Activated CD8-positive, alpha-beta T cell treated with anti-CD3 and anti-CD28 coated beads, Interleukin-2, amount 10 ng/mL, durations not matched to agents 7 days and 5 days (primary cell): ENCODE data around the gene GKN1. TPM values are rescaled to one million over a fixed set of nuclear protein-coding genes. Genes with fewer than 3 reads are reported as not detected.
A peak's percentile ranks its signal among the peaks of the same experiment; 100 is the strongest.

Source experiments
- ATAC-seq: fragments of 150-1000 bp; cut with Tn5 transposase; one replicate; pipeline ENCODE4 v1.10.0; 2021; ENCODE audit warnings: moderate library complexity
- CTCF ChIA-PET: fragments of 350-600 bp; sonication (Branson Sonifier 250); formaldehyde crosslinking; loops from one replicate; lab custom pipeline; 2021; ENCODE audit warnings: antibody characterized with exemption; lab: Charles Lee
- POLR2A ChIA-PET: fragments of 350-600 bp; sonication (Branson Sonifier 250); formaldehyde crosslinking; loops from one replicate; lab custom pipeline; 2021; ENCODE audit warnings: antibody characterized with exemption; lab: Charles Lee
- DNase-seq: peaks from one replicate; pipeline ENCODE4 v3.0.0-alpha.2; 2020
- H3K27ac Mint-ChIP-seq: one replicate; pipeline ENCODE4 v1.8.0; 2021; ENCODE audit warnings: mild to moderate bottlenecking, mixed read lengths
- H3K27me3 Mint-ChIP-seq: one replicate; pipeline ENCODE4 v1.8.0; 2021; ENCODE audit warnings: low read depth, mixed read lengths
- H3K36me3 Mint-ChIP-seq: one replicate; pipeline ENCODE4 v1.8.0; 2021; ENCODE audit warnings: low read depth, mixed read lengths
- H3K4me1 Mint-ChIP-seq: one replicate; pipeline ENCODE4 v1.8.0; 2021; ENCODE audit warnings: low read depth, mixed read lengths
- H3K4me3 Mint-ChIP-seq: one replicate; pipeline ENCODE4 v1.8.0; 2021; ENCODE audit warnings: mild to moderate bottlenecking, mixed read lengths
- H3K9me3 Mint-ChIP-seq: one replicate; pipeline ENCODE4 v1.8.0; 2022; ENCODE audit warnings: mixed read lengths; ENCODE audit not compliant: insufficient read depth
- total RNA-seq, 2 experiments: library from RNA; stranded (reverse); gene quantifications; one replicate each; pipeline ENCODE4 v1.2.3, GENCODE V29; 2021

GKN1 gene, protein sequence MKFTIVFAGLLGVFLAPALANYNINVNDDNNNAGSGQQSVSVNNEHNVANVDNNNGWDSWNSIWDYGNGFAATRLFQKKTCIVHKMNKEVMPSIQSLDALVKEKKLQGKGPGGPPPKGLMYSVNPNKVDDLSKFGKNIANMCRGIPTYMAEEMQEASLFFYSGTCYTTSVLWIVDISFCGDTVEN
- total RNA-seq = not detected

GRCh38 chr2:68974251-68974650, at the start of gene GKN1:
TSS of gene GKN1 (plus strand) at chr2:68974636. CDS start at chr2:68974678, 42 bp downstream.
- POLR2A ChIA-PET = no interaction called here
- Mint-ChIP-seq H3K27me3 (peaks cover 36% of the 10 kb centered on the region), H3K9me3 (no peaks in the 10 kb centered on the region), H3K27ac (no peak within 1 kb of the TSS), H3K36me3 (no peaks in the 10 kb centered on the region), H3K4me3 (no peak within 1 kb of the TSS), H3K4me1 (peaks cover 3% of the 10 kb centered on the region)
- CTCF ChIA-PET = interaction anchor here (0.7 to 1.2 kb wide), 2 partner anchors 31 to 387 kb away, joined by 3 read pairs; no protein-coding TSS in a partner anchor
- ATAC-seq (no peak), DNase-seq (no peak)

- peaks cover 10% of the 10 kb centered on the region for H3K4me1 Mint-ChIP-seq
- ChIA-PET POLR2A (interaction anchor here (1.0 to 1.5 kb wide), 3 partner anchors 172 to 459 kb away, joined by 3 to 6 read pairs (median 4); partner anchors contain the start of genes APLF and FBXO48), CTCF (interaction anchor here (0.7 to 6.2 kb wide), 77 partner anchors 9 to 553 kb away, joined by 3 to 113 read pairs (median 5); partner anchors contain the start of genes APLF, ARHGAP25 and FBXO48)
- H3K36me3 Mint-ChIP-seq = no peaks in the 10 kb centered on the region
- peak; percentile 75 for DNase-seq
- H3K27ac Mint-ChIP-seq = no peak overlapping the region
- no peaks in the 10 kb centered on the region for H3K9me3 Mint-ChIP-seq
- H3K4me3 Mint-ChIP-seq = no peak overlapping the region
- peak; percentile 87 for ATAC-seq
- H3K27me3 Mint-ChIP-seq = peaks cover 3% of the 10 kb centered on the region
These were observed 49.0 kb upstream of the GKN1 start for GRCh38 chr2:68925295-68925896.

- ChIA-PET CTCF (interaction anchor here (1.1 to 6.2 kb wide), 15 partner anchors 13 to 461 kb away, joined by 3 to 113 read pairs (median 26); partner anchors contain the start of genes APLF and FBXO48), POLR2A (no interaction called here)
- Mint-ChIP-seq H3K4me3 (no peak overlapping the region), H3K36me3 (no peaks in the 10 kb centered on the region), H3K9me3 (no peaks in the 10 kb centered on the region), H3K27ac (no peak overlapping the region), H3K27me3 (peaks cover 7% of the 10 kb centered on the region), H3K4me1 (peaks cover 10% of the 10 kb centered on the region)
- ATAC-seq = no peak
- no peak for DNase-seq
These were observed 47.6 kb upstream of the GKN1 start for GRCh38 chr2:68926796-68927195.

DNA sequence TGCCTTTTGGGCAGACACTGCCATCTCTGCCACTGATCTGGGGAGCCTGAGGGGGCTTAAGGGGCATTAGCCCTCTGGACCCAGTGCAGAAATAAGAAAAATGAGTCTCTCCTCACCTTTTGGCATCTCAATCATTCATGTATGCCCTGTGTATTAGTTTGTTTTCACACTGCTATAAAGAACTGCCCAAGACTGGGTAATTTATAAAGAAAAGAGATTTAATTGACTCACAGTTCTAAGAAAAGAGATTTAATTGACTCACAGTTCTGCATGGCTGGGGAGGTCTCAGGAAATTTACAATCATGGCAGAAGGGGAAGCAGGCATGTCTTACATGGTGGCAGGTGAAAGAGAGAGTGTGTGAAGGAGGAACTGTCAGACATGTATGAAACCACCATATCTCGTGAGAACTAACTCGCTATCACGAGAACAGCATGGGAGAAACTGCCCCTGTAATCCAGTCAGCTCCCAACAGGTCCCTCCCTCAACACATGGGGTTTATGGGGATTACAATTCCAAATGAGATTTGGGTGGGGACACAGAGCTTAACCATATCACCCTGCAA, 43.2 kb upstream of the GKN1 start:
- DNase-seq (no peak), ATAC-seq (no peak)
- ChIA-PET POLR2A (no interaction called here), CTCF (interaction anchor here (0.9 to 3.6 kb wide), 2 partner anchors 12 to 56 kb away, joined by 3 to 16 read pairs; no protein-coding TSS in a partner anchor)
- no peak overlapping the region for H3K4me3 Mint-ChIP-seq
- H3K27ac Mint-ChIP-seq = no peak overlapping the region
- no peaks in the 10 kb centered on the region for H3K36me3 Mint-ChIP-seq
- no peaks in the 10 kb centered on the region for H3K9me3 Mint-ChIP-seq
- peaks cover 4% of the 10 kb centered on the region for H3K4me1 Mint-ChIP-seq
- H3K27me3 Mint-ChIP-seq = peaks cover 10% of the 10 kb centered on the region

DNA sequence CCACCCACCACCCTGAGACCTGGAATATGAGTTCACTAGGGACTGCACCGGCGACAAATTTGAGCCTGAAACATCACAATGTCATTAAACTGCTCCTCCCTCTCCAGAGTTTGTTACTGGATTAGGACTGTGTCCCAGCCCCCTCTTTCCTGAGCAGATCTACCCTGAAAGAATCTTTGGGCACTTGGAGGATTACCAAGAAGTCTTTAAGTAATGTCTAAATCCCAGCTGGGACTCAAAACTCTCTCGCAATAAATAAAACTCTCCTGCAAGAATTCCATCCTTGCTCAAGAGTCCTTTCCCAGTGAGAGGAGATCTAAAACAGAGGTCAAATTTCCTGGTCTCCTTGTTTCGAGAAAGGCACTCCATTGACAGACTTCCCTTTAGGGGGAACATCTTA, 42.6 kb upstream of the GKN1 start:
- ATAC-seq = no peak
- no peaks in the 10 kb centered on the region for H3K36me3 Mint-ChIP-seq
- H3K27me3 Mint-ChIP-seq = peaks cover 9% of the 10 kb centered on the region
- no peak for DNase-seq
- no peak overlapping the region for H3K27ac Mint-ChIP-seq
- H3K4me1 Mint-ChIP-seq = peaks cover 4% of the 10 kb centered on the region
- ChIA-PET POLR2A (no interaction called here), CTCF (interaction anchor here (0.9 to 3.6 kb wide), 2 partner anchors 11 to 57 kb away, joined by 3 to 16 read pairs; no protein-coding TSS in a partner anchor)
- no peaks in the 10 kb centered on the region for H3K9me3 Mint-ChIP-seq
- no peak overlapping the region for H3K4me3 Mint-ChIP-seq

GRCh38 chr2:68932402-68932801, 42.0 kb upstream of the GKN1 start:
- H3K36me3 Mint-ChIP-seq = no peaks in the 10 kb centered on the region
- ATAC-seq = no peak
- no peak for DNase-seq
- H3K4me3 Mint-ChIP-seq = no peak overlapping the region
- ChIA-PET POLR2A (no interaction called here), CTCF (interaction anchor here (3.6 kb wide), 1 partner anchor 10 kb away, joined by 16 read pairs; no protein-coding TSS in a partner anchor)
- no peak overlapping the region for H3K27ac Mint-ChIP-seq
- H3K9me3 Mint-ChIP-seq = no peaks in the 10 kb centered on the region
- H3K4me1 Mint-ChIP-seq = peaks cover 4% of the 10 kb centered on the region
- peaks cover 12% of the 10 kb centered on the region for H3K27me3 Mint-ChIP-seq

GRCh38 chr2:68934021-68934420, 40.4 kb upstream of the GKN1 start:
- H3K36me3 Mint-ChIP-seq = no peaks in the 10 kb centered on the region

GRCh38 chr2:68935471-68935870, 39.0 kb upstream of the GKN1 start:
- Mint-ChIP-seq H3K27me3 (peaks cover 27% of the 10 kb centered on the region), H3K4me1 (no peaks in the 10 kb centered on the region), H3K36me3 (no peaks in the 10 kb centered on the region), H3K27ac (no peak overlapping the region), H3K4me3 (no peak overlapping the region), H3K9me3 (no peaks in the 10 kb centered on the region)
- ATAC-seq (no peak), DNase-seq (no peak)
- ChIA-PET CTCF (interaction anchor here (1.2 to 2.7 kb wide), 2 partner anchors 8 to 10 kb away, joined by 11 to 15 read pairs; no protein-coding TSS in a partner anchor), POLR2A (no interaction called here)

More at GRCh38 chr2:68934021-68934420, 40.4 kb upstream of the GKN1 start:
- H3K27ac Mint-ChIP-seq = no peak overlapping the region
- DNase-seq (no peak), ATAC-seq (no peak)
- H3K4me3 Mint-ChIP-seq = no peak overlapping the region
- ChIA-PET POLR2A (no interaction called here), CTCF (interaction anchor here (2.7 to 3.6 kb wide), 2 partner anchors 9 kb away, joined by 15 to 16 read pairs; no protein-coding TSS in a partner anchor)
- H3K4me1 Mint-ChIP-seq = no peaks in the 10 kb centered on the region
- H3K27me3 Mint-ChIP-seq = peaks cover 16% of the 10 kb centered on the region
- H3K9me3 Mint-ChIP-seq = no peaks in the 10 kb centered on the region

- POLR2A ChIA-PET = interaction anchor here (0.6 kb wide), 1 partner anchor 25 kb away, joined by 3 read pairs; no protein-coding TSS in a partner anchor
- H3K4me1 Mint-ChIP-seq = no peaks in the 10 kb centered on the region
- H3K9me3 Mint-ChIP-seq = no peaks in the 10 kb centered on the region
- CTCF ChIA-PET = interaction anchor here (0.9 to 1.7 kb wide), 2 partner anchors 12 to 473 kb away, joined by 3 to 7 read pairs; no protein-coding TSS in a partner anchor
- H3K27ac Mint-ChIP-seq = no peak overlapping the region
- H3K4me3 Mint-ChIP-seq = no peak overlapping the region
- peaks cover 33% of the 10 kb centered on the region for H3K27me3 Mint-ChIP-seq
- no peaks in the 10 kb centered on the region for H3K36me3 Mint-ChIP-seq
- ATAC-seq = no peak
- DNase-seq = no peak
These were observed 38.0 kb upstream of the GKN1 start for GRCh38 chr2:68936427-68936826.

DNA sequence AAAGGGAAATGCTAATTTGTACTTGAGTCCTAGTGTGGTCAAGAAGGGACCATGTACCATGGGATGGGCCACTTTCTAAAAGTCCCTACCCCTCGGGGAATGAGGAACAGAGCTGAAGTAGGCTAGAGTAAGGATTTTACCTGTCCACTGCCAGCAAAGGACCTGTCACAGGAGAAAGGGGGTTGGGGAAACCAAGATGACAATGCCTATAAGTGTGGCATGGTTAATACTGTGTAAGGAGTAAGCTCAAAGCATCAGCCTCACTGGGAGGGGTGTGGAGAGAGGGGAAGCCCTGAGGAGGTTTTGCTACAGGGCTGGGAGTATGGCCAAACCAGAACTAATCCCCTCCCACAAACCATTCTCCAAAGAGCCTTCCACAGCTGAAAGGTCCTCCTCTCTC, 37.5 kb upstream of the GKN1 start:
- Mint-ChIP-seq H3K4me3 (no peak overlapping the region), H3K36me3 (no peaks in the 10 kb centered on the region), H3K27me3 (peaks cover 37% of the 10 kb centered on the region), H3K27ac (no peak overlapping the region), H3K4me1 (no peaks in the 10 kb centered on the region), H3K9me3 (no peaks in the 10 kb centered on the region)
- DNase-seq (no peak), ATAC-seq (no peak)
- CTCF ChIA-PET = interaction anchor here (0.9 to 1.7 kb wide), 3 partner anchors 10 to 474 kb away, joined by 3 to 7 read pairs (median 3); no protein-coding TSS in a partner anchor
- POLR2A ChIA-PET = no interaction called here

DNA sequence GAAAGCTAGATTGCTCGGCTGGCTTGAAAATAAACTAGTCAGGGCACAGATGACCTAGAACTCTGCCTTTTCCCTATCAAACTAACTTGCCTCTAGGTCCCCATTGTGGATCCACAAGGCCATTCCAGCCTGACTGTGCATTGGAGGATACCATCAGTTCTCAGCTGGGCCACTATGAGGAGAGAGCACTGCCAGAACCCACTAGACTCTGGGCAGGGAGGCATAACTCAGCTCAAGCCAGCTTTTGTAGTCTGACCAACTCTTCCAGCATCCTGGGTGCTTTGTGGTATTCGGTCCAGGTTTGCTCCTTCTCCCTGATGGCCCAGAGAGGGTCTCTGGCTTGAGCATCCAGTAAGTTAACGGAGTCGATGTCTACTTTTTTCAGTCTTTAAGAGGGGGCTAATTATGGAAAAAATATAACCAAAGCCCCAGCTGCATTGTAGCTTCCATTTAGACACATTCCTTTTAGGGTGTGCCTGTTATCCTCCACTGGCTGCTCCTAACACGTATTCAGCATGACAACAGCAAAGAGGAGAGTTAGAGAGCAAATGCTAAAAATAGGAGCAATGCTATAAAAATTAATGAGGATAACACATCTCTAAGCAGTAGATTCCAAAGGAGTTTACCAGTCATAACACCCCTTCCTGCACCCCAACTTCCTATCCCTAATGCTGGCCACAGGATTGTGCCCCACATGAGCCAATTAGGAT, 36.9 kb upstream of the GKN1 start:
- POLR2A ChIA-PET = no interaction called here
- Mint-ChIP-seq H3K36me3 (no peaks in the 10 kb centered on the region), H3K27me3 (peaks cover 41% of the 10 kb centered on the region), H3K4me3 (no peak overlapping the region), H3K4me1 (no peaks in the 10 kb centered on the region), H3K9me3 (no peaks in the 10 kb centered on the region), H3K27ac (no peak overlapping the region)
- no peak for ATAC-seq
- CTCF ChIA-PET = interaction anchor here (1.2 to 1.7 kb wide), 3 partner anchors 9 to 474 kb away, joined by 3 to 7 read pairs (median 3); no protein-coding TSS in a partner anchor
- DNase-seq = no peak
